Sigmoid colon (tissue), 7 donors: Measurements from ENCODE around the gene PIM3. TPM values are rescaled to one million over a fixed set of nuclear protein-coding genes. Genes with fewer than 3 reads are reported as not detected.

Experiments used
- DNase-seq: peaks from one replicate; pipeline ENCODE4 v3.0.0-alpha.2; 2019
- H3K27ac ChIP-seq, 4 donors: fragments of 200-600 bp; sonication (generic); one replicate each; pipeline ENCODE4 v1.5.1; 2016 to 2019; ENCODE audit warnings: mild to moderate bottlenecking in 1 of 4
- H3K27me3 ChIP-seq, 3 donors: fragments of 200-600 bp; sonication (generic); one replicate each; pipeline ENCODE4 v1.5.1; 2019; ENCODE audit warnings: mild to moderate bottlenecking in 1 of 3
- H3K36me3 ChIP-seq, 4 donors: fragments of 200-600 bp; sonication (generic); one replicate each; pipeline ENCODE4 v1.5.1; 2016 to 2019
- H3K4me1 ChIP-seq, 4 donors: fragments of 200-600 bp; sonication (generic); one replicate each; pipeline ENCODE4 v1.5.1; 2017 to 2019
- H3K4me3 ChIP-seq, 4 donors: fragments of 200-600 bp; sonication (generic); one replicate each; pipeline ENCODE4 v1.5.1; 2017 to 2019; ENCODE audit warnings: mild to moderate bottlenecking in 2 of 4, moderate library complexity in 1 of 4
- H3K9me3 ChIP-seq, 4 donors: fragments of 200-600 bp in 3 of 4; sonication (generic) in 3 of 4; one replicate each; pipeline versions ENCODE4 v1.5.1 to v1.6.1; 2013 to 2019
- EP300 ChIP-seq, 4 donors: sonication (generic); formaldehyde crosslinking; IDR thresholded peaks; one replicate each; pipeline ENCODE4 v1.6.1; 2017; ENCODE audit warnings: antibody characterized with exemption in 4 of 4
- POLR2A ChIP-seq, 2 donors: fragments of 450-650 bp; IDR thresholded peaks; one replicate each; pipeline ENCODE4 v1.6.1; 2016; ENCODE audit warnings: antibody characterized with exemption in 2 of 2, mild to moderate bottlenecking in 2 of 2, moderate library complexity in 2 of 2
- POLR2AphosphoS5 ChIP-seq, 4 donors: sonication (generic); formaldehyde crosslinking; IDR thresholded peaks; one replicate each; pipeline ENCODE4 v1.6.1; 2017; ENCODE audit warnings: antibody characterized with exemption in 4 of 4
- WGBS, 2 donors: extraction: QIAGEN DNeasy Blood & Tissue Kit; methylation state at CpG; one replicate each; pipeline ENCODE4 v1.1.7; 2013; 5-methylcytosine and 5-hydroxymethylcytosine counted together
- intact Hi-C: fragments of 100-400 bp; cut with DNase I; formaldehyde crosslinking; loops from one replicate; pipeline ENCODE4 v1.15.1; 2023
- polyA plus RNA-seq, 3 donors: library from polyadenylated mRNA; stranded (reverse); fragments of 200-250 nt; gene quantifications; one replicate each; pipeline ENCODE4 v1.2.3, GENCODE V29; 2013
- total RNA-seq, 4 donors: library from RNA; depleted of rRNA; stranded (reverse); fragments of >200 nt; gene quantifications; one replicate each; pipeline ENCODE4 v1.1.0, GENCODE V29; 2016
- TF ChIP-seq, protein P1 (sequence below), 4 experiments: fragments of 450-650 bp in 3 of 4; fragments of 200-600 bp in 1 of 4; IDR thresholded peaks; one replicate each; pipeline ENCODE4 v1.5.1; 2016 to 2019; ENCODE audit warnings: antibody characterized with exemption in 4 of 4, mild to moderate bottlenecking in 3 of 4, moderate library complexity in 2 of 4
- donor health status: healthy with polysubstance abuse.
- donor health status: Bipolar disorder and iron deficiency.
- donor health status: healthy.

Gene PIM3
- total and polyA plus RNA-seq, 7 donors, result 26.3 to 126 (median 49.4) TPM

GRCh38 chr22:50002791-50003190, 42.2 kb downstream of the PIM3 start:
- Histone ChIP-seq H3K27ac (no peak overlapping the region), H3K9me3 (no peaks in the 10 kb centered on the region), H3K4me3 (no peak overlapping the region), H3K4me1 (peaks cover 0 to 7% (median 3%) of the 10 kb centered on the region in 4 donors), H3K27me3 (peaks cover 8 to 29% (median 26%) of the 10 kb centered on the region in 3 donors), H3K36me3 (no peaks in the 10 kb centered on the region)
- 72 to 78% methylated on average over 7 of the region's 7 CpGs for WGBS, 2 donors
- intact Hi-C loops, result no loop called here
- DNase-seq, result no peak
- TF ChIP-seq, protein P1, sequence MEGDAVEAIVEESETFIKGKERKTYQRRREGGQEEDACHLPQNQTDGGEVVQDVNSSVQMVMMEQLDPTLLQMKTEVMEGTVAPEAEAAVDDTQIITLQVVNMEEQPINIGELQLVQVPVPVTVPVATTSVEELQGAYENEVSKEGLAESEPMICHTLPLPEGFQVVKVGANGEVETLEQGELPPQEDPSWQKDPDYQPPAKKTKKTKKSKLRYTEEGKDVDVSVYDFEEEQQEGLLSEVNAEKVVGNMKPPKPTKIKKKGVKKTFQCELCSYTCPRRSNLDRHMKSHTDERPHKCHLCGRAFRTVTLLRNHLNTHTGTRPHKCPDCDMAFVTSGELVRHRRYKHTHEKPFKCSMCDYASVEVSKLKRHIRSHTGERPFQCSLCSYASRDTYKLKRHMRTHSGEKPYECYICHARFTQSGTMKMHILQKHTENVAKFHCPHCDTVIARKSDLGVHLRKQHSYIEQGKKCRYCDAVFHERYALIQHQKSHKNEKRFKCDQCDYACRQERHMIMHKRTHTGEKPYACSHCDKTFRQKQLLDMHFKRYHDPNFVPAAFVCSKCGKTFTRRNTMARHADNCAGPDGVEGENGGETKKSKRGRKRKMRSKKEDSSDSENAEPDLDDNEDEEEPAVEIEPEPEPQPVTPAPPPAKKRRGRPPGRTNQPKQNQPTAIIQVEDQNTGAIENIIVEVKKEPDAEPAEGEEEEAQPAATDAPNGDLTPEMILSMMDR (IDR thresholded peaks at IDR 0.05), result no peak
- TF ChIP-seq POLR2AphosphoS5 (IDR thresholded peaks at IDR 0.05) (no peak), POLR2A (IDR thresholded peaks at IDR 0.05) (no peak)

DNA sequence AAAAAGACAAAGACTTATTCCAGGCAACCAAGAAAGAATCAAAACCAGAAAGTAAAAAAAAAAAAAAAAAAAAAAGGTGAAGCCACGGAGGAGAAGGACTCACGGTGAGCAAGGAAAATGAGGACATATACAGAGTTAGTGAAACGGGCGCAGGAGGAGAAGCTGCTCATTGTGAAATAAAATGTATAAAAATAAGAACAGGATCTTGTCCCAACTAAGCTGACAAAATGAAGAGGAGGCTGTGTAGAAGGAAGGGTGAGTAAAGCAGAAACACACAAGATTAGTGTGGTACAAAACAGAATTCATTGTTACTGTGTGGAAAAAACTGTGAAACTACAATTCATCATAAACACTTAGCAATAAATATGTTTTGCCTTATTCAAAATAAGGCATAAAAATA, 44.3 kb downstream of the PIM3 start:
- H3K9me3 ChIP-seq, result no peaks in the 10 kb centered on the region
- H3K4me3 ChIP-seq, result no peak overlapping the region
- peaks cover 5 to 18% (median 16%) of the 10 kb centered on the region in 3 donors for H3K27me3 ChIP-seq
- 72 to 77% methylated on average over 4 of the region's 4 CpGs for WGBS, 2 donors
- peaks cover 0 to under 1% (median under 1%) of the 10 kb centered on the region in 4 donors for H3K4me1 ChIP-seq
- TF ChIP-seq POLR2AphosphoS5 (IDR thresholded peaks at IDR 0.05), result no peak
- no peak for TF ChIP-seq POLR2A (IDR thresholded peaks at IDR 0.05)
- TF ChIP-seq, protein P1 (IDR thresholded peaks at IDR 0.05), result no peak
- TF ChIP-seq EP300 (IDR thresholded peaks at IDR 0.05), result no peak
- intact Hi-C loops, result no loop called here
- DNase-seq, result no peak
- H3K36me3 ChIP-seq, result no peaks in the 10 kb centered on the region
- H3K27ac ChIP-seq, result no peak overlapping the region

GRCh38 chr22:50007057-50007511, 46.5 kb downstream of the PIM3 start:
- TF ChIP-seq POLR2AphosphoS5 (IDR thresholded peaks at IDR 0.05), result no peak
- TF ChIP-seq POLR2A (IDR thresholded peaks at IDR 0.05), result no peak
- no peak for TF ChIP-seq EP300 (IDR thresholded peaks at IDR 0.05)
- TF ChIP-seq, protein P1 (IDR thresholded peaks at IDR 0.05), result no peak
- intact Hi-C loops, result no loop called here
- WGBS, 2 donors, result 44 to 81% methylated on average over 3 of the region's 3 CpGs
- no peak for DNase-seq
- no peak overlapping the region for H3K4me3 ChIP-seq
- peaks cover 0 to 13% (median 11%) of the 10 kb centered on the region in 4 donors for H3K4me1 ChIP-seq
- H3K9me3 ChIP-seq, result no peaks in the 10 kb centered on the region
- no peak overlapping the region for H3K27ac ChIP-seq
- peaks cover 17 to 29% (median 25%) of the 10 kb centered on the region in 3 donors for H3K27me3 ChIP-seq
- no peaks in the 10 kb centered on the region for H3K36me3 ChIP-seq

GRCh38 chr22:50008151-50009040, 47.8 kb downstream of the PIM3 start:
- H3K27ac ChIP-seq, result no peak overlapping the region
- no peak overlapping the region for H3K4me3 ChIP-seq
- peaks cover 21 to 42% (median 38%) of the 10 kb centered on the region in 3 donors for H3K27me3 ChIP-seq
- no peak for DNase-seq
- WGBS, 2 donors, result 66 to 81% methylated on average over 24 of the region's 24 CpGs
- H3K4me1 ChIP-seq, result peaks cover 0 to 13% (median 11%) of the 10 kb centered on the region in 4 donors
- TF ChIP-seq, protein P1 (IDR thresholded peaks at IDR 0.05), result no peak
- TF ChIP-seq EP300 (IDR thresholded peaks at IDR 0.05), result no peak
- TF ChIP-seq POLR2A (IDR thresholded peaks at IDR 0.05), result no peak
- no peaks in the 10 kb centered on the region for H3K9me3 ChIP-seq
- intact Hi-C loops, result no loop called here
- H3K36me3 ChIP-seq, result no peaks in the 10 kb centered on the region
